Kidney (tissue), 22 donors: ENCODE data around the gene ARL14EP. TPM values are rescaled to one million over a fixed set of nuclear protein-coding genes. Genes with fewer than 3 reads are reported as not detected.

ENCODE experiments used
- DNase-seq, 5 donors: peaks; one replicate each; pipeline ENCODE4 v3.0.0-alpha.2; 2013 to 2020
- FAIRE-seq: peaks from 2 replicates; lab custom pipeline; 2012; peaks lifted over from hg19 to GRCh38; lab: Jason Lieb, UNC
- H3K27ac ChIP-seq, 2 donors: one replicate each; pipeline ENCODE4 v1.7.0; 2013; ENCODE audit warnings: low read depth in 2 of 2, low read length in 2 of 2, inconsistent platforms in 1 of 2
- H3K27me3 ChIP-seq: one replicate; pipeline ENCODE4 v1.7.1; 2013; ENCODE audit warnings: low read length, inconsistent platforms; ENCODE audit not compliant: control insufficient read depth, insufficient read depth
- H3K36me3 ChIP-seq, 3 donors: one replicate each; pipeline versions ENCODE4 v1.7.0 to v1.7.1; 2013; ENCODE audit warnings: low read length in 3 of 3, control low read depth in 1 of 3, inconsistent platforms in 1 of 3; ENCODE audit not compliant: insufficient read depth in 3 of 3, control insufficient read depth in 2 of 3
- H3K4me1 ChIP-seq, 3 donors: one replicate each; pipeline versions ENCODE4 v1.7.0 to v1.7.1; 2013; ENCODE audit warnings: low read length in 3 of 3, inconsistent platforms in 1 of 3, low read depth in 1 of 3; ENCODE audit not compliant: control insufficient read depth in 2 of 3, insufficient read depth in 2 of 3
- H3K4me3 ChIP-seq, 3 donors: one replicate each; pipeline versions ENCODE4 v1.7.0 to v1.8.1; 2013; ENCODE audit warnings: low read length in 3 of 3, control low read depth in 1 of 3, inconsistent platforms in 1 of 3
- H3K9ac ChIP-seq, 3 donors: one replicate each; pipeline versions ENCODE4 v1.7.0 to v1.7.1; 2013; ENCODE audit warnings: low read length in 3 of 3, control low read depth in 1 of 3, inconsistent platforms in 1 of 3
- H3K9me3 ChIP-seq, 3 donors: one replicate each; pipeline versions ENCODE4 v1.7.0 to v1.7.1; 2013; ENCODE audit warnings: low read length in 3 of 3, control low read depth in 1 of 3, inconsistent platforms in 1 of 3; ENCODE audit not compliant: control insufficient read depth in 2 of 3, insufficient read depth in 1 of 3
- intact Hi-C: fragments of 100-400 bp; cut with DNase I; formaldehyde crosslinking; loops from one replicate; pipeline ENCODE4 v1.11.1; 2022
- long read RNA-seq, 10 donors: library from polyadenylated mRNA in 1 of 10; unstranded in 1 of 10; transcript quantifications; one replicate each; pipeline ENCODE4 v2.0.0 and lab custom pipeline, GENCODE V29; 2021 to 2026
- polyA plus RNA-seq: library from polyadenylated mRNA; stranded (reverse); fragments of 350-450 nt; fragmentation: Illumina TruSeq; extraction: RNeasy Lipid Tissue Mini Kit (QIAGEN cat#74804); gene quantifications from one replicate; pipeline ENCODE4 v1.2.3, GENCODE V29; 2014; ENCODE audit warnings: low read depth, low replicate concordance; ENCODE audit not compliant: insufficient read depth
- total RNA-seq: library from RNA; stranded (reverse); fragmentation: NEBNext Ultra II Directional; extraction: Animal tissue kit (Norgen Biotek cat#: 25700); gene quantifications from one replicate; pipeline ENCODE4 v1.2.1, GENCODE V29; 2021
- TF ChIP-seq, protein P1 (sequence below): IDR thresholded peaks from 3 replicates; pipeline ENCODE4 v1.5.1; 2012; ENCODE audit warnings: mild to moderate bottlenecking, moderate library complexity, borderline replicate concordance; ENCODE audit not compliant: insufficient read depth; ENCODE audit errors: extremely low read depth
- donor health status: control.
- donor health status: control.
- donor health status: control.
- donor health status: control.
- donor health status: control.
- donor health status: DM: yes; HTN: yes; CAD: no.
- donor health status: Normal renal cell carcinoma (clear cell type).

Gene ARL14EP
- total RNA-seq (29.6 TPM), polyA plus RNA-seq (16.3 TPM)
- long read RNA-seq, donor 1, transcript ARL14EP-201 (4 exons, 2,430 nt), result major isoform, 13 of 17 reads
- long read RNA-seq, donor 1, partial matches to known transcripts, result 0 of 17 reads
- long read RNA-seq, donor 1, other reads (novel, unspliced or antisense), result 0 of 17 reads
- long read RNA-seq, donor 2, transcript ARL14EP-201 (4 exons, 2,430 nt), result major isoform, 12 of 17 reads
- long read RNA-seq, donor 2, transcript ARL14EP-203 (2 exons, 587 nt), result minor isoform, 5 of 17 reads
- long read RNA-seq, donor 2, partial matches to known transcripts, result 0 of 17 reads
- long read RNA-seq, donor 2, other reads (novel, unspliced or antisense), result 0 of 17 reads
- long read RNA-seq, donor 3, transcript ARL14EP-201 (4 exons, 2,430 nt), result major isoform, 12 of 16 reads
- long read RNA-seq, donor 3, partial matches to known transcripts, result 0 of 16 reads
- long read RNA-seq, donor 3, other reads (novel, unspliced or antisense), result 0 of 16 reads
- long read RNA-seq, donor 4, transcript ARL14EP-201 (4 exons, 2,430 nt), result major isoform, 24 of 26 reads
- long read RNA-seq, donor 4, partial matches to known transcripts, result 0 of 26 reads
- long read RNA-seq, donor 4, other reads (novel, unspliced or antisense), result 0 of 26 reads
- long read RNA-seq, donor 5, result 0 reads
- long read RNA-seq, donor 6, transcript ARL14EP-201 (4 exons, 2,430 nt), result major isoform, 27 of 38 reads
- long read RNA-seq, donor 6, partial matches to known transcripts, result 8 of 38 reads
- long read RNA-seq, donor 6, other reads (novel, unspliced or antisense), result 0 of 38 reads
- long read RNA-seq, donor 7, transcript ARL14EP-201 (4 exons, 2,430 nt), result major isoform, 41 of 45 reads
- long read RNA-seq, donor 7, partial matches to known transcripts, result 2 of 45 reads
- long read RNA-seq, donor 7, other reads (novel, unspliced or antisense), result 2 of 45 reads
- long read RNA-seq, donor 8, transcript ARL14EP-201 (4 exons, 2,430 nt), result major isoform, 14 of 22 reads
- long read RNA-seq, donor 8, transcript ARL14EP-203 (2 exons, 587 nt), result minor isoform, 8 of 22 reads
- long read RNA-seq, donor 8, partial matches to known transcripts, result 0 of 22 reads
- long read RNA-seq, donor 8, other reads (novel, unspliced or antisense), result 0 of 22 reads
- long read RNA-seq, donor 9, transcript ARL14EP-201 (4 exons, 2,430 nt), result major isoform, 5 of 7 reads
- long read RNA-seq, donor 9, partial matches to known transcripts, result 0 of 7 reads
- long read RNA-seq, donor 9, other reads (novel, unspliced or antisense), result 0 of 7 reads
- long read RNA-seq, donor 10, transcript ARL14EP-201 (4 exons, 2,430 nt), result major isoform, 9 of 15 reads
- long read RNA-seq, donor 10, transcript ARL14EP-203 (2 exons, 587 nt), result minor isoform, 6 of 15 reads
- long read RNA-seq, donor 10, partial matches to known transcripts, result 0 of 15 reads
- long read RNA-seq, donor 10, other reads (novel, unspliced or antisense), result 0 of 15 reads

DNA sequence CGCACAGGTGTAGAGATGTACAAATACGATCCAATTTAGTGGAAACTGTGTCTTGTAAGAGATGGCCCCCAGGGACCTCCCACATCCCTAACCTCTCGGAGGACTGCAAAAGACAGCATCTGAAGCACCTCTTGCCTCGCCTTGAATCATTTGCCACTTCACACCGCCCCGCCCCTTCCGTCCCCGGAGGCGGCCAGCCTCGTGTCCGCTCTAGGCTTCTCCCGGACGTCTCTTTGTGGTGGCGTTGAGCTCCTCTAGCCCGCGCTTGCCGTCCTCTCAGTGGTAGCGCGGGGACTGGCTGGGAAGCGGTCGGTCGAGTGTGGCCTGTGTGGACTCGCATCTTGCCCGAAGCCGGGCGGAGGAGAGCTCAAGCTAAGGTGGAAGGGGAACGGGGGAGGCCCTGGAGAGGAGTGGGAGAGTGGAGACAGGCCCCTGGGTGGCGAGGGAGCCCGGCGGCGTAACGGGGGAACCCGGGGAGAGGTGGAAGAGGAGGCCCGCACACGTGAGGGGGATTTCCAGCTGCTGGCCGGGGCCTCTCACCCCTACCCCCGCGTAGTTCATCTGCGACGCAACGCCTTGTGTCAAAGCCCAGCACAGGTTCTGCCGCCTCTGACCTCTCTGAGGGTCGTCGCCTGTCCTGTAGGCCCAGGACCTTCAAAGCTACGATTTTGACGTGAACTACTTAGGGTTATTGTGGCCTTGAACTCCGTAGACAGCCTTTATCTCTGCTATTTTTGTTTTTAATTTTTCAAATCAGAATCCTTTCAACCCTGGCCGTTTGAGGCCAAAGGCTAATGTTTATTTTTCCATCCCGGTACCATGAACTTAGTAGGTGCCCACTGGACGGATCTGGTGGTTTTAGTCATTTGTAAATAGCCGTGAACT lies at the start of gene ARL14EP:
TSS of gene ARL14EP (plus strand) at position 279 of the 885 bp plus-strand sequence. CDS start 7,845 bp downstream, outside the sequence.
- peak; percentile 87 for FAIRE-seq

DNA sequence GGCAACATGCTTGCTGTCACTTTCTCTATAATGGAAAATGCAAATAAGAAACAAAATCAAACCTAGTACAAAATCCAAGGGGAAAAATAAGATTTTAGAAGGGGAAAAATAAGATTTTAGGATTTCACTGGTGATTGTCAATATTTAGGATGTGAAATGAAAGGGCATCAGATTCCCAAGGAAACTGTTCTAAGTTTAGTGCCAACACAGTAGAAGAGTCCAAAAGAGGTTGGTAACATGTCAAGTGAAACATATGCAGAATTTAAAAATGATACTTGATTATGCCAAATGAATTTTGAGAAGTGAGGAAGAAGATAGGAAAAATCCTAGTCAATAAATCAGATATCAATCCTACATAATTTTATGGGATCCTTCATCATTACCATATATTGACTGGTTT lies 45.7 kb upstream of the ARL14EP start:
- Histone ChIP-seq H3K27me3 (no peaks in the 10 kb centered on the region), H3K4me1 (no peaks in the 10 kb centered on the region), H3K36me3 (no peaks in the 10 kb centered on the region), H3K4me3 (no peak overlapping the region), H3K27ac (no peak overlapping the region), H3K9ac (no peak overlapping the region), H3K9me3 (no peaks in the 10 kb centered on the region)
- TF ChIP-seq, protein P1, sequence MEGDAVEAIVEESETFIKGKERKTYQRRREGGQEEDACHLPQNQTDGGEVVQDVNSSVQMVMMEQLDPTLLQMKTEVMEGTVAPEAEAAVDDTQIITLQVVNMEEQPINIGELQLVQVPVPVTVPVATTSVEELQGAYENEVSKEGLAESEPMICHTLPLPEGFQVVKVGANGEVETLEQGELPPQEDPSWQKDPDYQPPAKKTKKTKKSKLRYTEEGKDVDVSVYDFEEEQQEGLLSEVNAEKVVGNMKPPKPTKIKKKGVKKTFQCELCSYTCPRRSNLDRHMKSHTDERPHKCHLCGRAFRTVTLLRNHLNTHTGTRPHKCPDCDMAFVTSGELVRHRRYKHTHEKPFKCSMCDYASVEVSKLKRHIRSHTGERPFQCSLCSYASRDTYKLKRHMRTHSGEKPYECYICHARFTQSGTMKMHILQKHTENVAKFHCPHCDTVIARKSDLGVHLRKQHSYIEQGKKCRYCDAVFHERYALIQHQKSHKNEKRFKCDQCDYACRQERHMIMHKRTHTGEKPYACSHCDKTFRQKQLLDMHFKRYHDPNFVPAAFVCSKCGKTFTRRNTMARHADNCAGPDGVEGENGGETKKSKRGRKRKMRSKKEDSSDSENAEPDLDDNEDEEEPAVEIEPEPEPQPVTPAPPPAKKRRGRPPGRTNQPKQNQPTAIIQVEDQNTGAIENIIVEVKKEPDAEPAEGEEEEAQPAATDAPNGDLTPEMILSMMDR, result no peak
- intact Hi-C loops, result no loop called here
- FAIRE-seq (no peak), DNase-seq (no peak)

More for the DNA sequence above, at the start of gene ARL14EP:
- peak within 1 kb of the TSS; percentile 71 to 86 for H3K27ac ChIP-seq
- intact Hi-C loops, result no loop called here
- H3K4me3 ChIP-seq, result peak within 1 kb of the TSS; percentile 88 to 95 (median 95)
- H3K9me3 ChIP-seq, result no peaks in the 10 kb centered on the region
- H3K36me3 ChIP-seq, result no peaks in the 10 kb centered on the region
- peak within 1 kb of the TSS; percentile 90 to 95 (median 91) for H3K9ac ChIP-seq
- H3K27me3 ChIP-seq, result no peaks in the 10 kb centered on the region
- TF ChIP-seq, protein P1, result peak; percentile 2
- peaks cover 2 to 8% (median 2%) of the 10 kb centered on the region in 3 donors for H3K4me1 ChIP-seq
- DNase-seq, result peak; percentile 96 to 98 (median 97)
